Skin of body (tissue), 2 donors: ENCODE data around the gene SLC17A6. TPM values are rescaled to one million over a fixed set of nuclear protein-coding genes. Genes with fewer than 3 reads are reported as not detected.

Experiments used
- DNase-seq: peaks from one replicate; lab custom pipeline; 2025; lab: John Stamatoyannopoulos, UW
- total RNA-seq: library from RNA; depleted of rRNA; stranded (reverse); fragments of >200 nt; gene quantifications from one replicate; pipeline ENCODE4 v1.2.3, GENCODE V29; 2014

Gene SLC17A6
- 0.10 TPM for total RNA-seq

GRCh38 chr11:22337596-22338485 is at the start of gene SLC17A6:
Gene SLC17A6 (plus strand): TSS chr11:22338381. CDS start chr11:22338534, 153 bp downstream.
- DNase-seq: no peak

DNA sequence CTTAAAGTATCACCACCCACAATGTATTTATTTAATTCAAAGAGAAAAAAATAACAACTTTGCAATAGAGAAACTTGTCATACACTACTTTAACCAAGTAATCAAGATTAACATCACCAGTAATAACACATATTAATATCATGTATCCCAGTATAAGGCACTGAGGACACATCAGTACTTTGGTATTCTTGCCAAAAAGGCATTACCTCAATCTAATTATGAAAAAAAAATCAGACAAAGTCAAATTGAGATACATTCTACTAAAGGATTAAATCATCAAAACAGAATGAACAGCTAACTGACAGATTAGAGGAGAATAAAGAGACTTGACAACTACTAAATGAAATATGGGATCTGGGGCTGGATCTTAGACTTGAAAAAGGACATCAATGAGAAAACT is 35.8 kb upstream of the SLC17A6 start:
- no peak for DNase-seq

DNA sequence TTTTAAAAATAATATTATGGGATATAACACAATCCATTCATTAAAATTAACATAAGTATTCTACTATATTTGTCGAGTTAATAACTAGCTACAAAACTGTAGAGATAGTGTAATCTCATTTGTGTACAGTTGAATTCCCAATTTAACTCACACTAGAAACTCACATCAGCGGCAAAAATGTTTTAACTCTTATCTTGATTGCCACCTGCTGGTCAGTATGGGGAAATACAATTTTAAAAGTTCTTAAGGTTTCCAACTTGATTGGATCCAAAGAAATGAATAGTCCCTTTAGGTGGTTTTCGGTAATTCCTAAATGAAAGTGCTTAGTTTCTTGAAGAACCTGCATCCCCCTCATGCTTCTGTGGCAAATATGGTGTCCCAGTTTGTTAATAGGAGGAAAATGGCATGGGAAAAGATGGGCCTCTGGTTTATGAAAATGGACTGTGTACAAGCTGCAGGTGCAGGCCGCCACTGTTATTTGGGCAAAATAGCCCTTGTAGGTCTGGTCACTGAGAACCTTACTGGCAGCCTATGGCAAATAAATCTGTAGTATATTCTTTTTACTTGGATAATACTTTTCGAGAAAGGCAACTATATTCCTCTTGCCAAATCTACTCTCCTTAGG is 33.7 kb upstream of the SLC17A6 start:
- no peak for DNase-seq

GRCh38 chr11:22317656-22318055 is 20.5 kb upstream of the SLC17A6 start:
- DNase-seq: no peak

GRCh38 chr11:22331771-22332170 is 6.4 kb upstream of the SLC17A6 start:
- no peak for DNase-seq

- DNase-seq: no peak
Observed at GRCh38 chr11:22336587-22336986, 1.6 kb upstream of the SLC17A6 start.

DNA sequence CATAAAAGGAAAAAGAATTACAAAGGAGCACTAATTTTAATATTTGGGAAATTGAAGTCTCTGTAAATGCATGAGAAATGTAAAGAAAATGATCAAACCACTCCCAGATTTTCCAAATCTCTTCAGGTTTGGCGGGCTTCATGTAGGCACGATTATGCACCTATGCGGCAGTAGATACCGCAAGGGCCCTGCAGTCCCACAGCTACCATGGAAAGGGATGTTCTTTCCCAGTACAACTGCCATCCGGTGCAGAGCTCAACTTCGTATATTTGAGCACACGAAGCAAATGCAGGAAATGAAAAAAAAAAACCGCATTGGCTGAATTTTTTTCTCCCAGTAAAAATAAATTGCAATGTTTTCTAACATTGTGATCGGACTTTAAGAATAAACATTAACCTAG is 1.4 kb downstream of the SLC17A6 start:
- DNase-seq: no peak

- DNase-seq: no peak
Observed at GRCh38 chr11:22340235-22340634, 2.1 kb downstream of the SLC17A6 start.

DNA sequence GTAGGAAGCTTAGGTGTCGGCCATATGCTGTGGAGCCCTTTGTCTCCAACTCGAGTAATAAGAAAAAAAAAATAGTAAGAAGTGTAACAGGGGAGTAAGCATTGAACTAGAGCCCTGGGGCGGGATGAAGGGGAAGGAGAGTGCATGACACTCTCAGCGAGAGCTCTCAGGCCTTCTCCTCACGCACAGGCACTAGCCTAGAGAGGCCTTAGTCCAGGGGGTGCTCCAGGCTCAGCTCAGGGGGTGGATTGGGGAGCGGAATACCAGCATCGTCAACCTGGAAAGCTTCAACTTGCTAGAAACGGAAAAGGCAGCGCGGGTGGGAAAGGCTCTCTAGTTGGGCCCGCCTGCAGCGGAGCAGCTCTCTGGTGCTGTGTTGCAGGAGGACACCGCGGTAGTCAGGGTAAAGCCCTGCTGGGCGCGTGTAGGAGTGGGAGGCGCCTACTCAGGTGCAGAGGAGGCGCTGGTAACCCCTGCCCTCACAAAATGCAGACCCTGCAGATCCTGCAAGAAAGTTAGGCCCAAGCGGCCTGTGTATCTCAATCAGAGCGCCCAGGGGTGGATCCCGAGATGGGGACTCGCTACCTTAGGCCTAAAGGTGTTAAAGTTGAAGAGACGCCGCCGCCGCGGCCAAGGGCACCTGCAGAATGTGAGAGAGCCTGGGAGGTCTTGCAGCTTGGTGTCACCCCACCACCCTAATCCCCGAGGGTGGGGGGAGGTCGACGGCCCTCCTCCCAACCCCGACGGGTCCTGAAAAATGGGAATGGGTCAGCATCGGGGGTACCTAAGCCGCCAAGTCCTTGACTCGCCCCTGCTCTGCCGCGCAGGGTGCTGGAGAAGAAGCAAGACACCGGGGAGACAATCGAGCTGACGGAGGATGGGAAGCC is 2.8 kb downstream of the SLC17A6 start:
- DNase-seq: no peak

- no peak for DNase-seq
Observed at GRCh38 chr11:22341588-22341931, 3.4 kb downstream of the SLC17A6 start.

GRCh38 chr11:22342211-22343031 is 4.2 kb downstream of the SLC17A6 start:
- no peak for DNase-seq

GRCh38 chr11:22343032-22343324 is 4.8 kb downstream of the SLC17A6 start:
- no peak for DNase-seq

- no peak for DNase-seq
Observed at GRCh38 chr11:22343371-22344032, 5.3 kb downstream of the SLC17A6 start.

DNA sequence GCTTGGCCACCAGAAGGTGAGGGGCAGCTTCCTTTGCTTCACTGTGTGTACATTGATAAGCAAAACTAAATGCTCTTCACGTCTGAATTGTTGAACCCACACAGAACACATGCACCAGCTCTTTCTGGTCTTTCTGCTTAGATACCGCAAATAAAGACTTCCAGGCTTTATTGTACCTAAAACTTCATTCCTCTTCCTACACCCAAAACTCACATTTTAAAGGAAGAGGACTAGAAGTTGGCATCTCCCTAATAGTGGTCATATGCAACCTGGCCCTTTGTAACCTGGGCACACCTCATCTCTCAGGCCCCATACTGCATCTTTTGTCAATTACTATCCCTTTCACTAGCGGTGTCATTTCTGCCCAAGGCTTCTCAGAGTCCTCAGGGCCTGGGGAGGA is 5.9 kb downstream of the SLC17A6 start:
- DNase-seq: no peak

DNA sequence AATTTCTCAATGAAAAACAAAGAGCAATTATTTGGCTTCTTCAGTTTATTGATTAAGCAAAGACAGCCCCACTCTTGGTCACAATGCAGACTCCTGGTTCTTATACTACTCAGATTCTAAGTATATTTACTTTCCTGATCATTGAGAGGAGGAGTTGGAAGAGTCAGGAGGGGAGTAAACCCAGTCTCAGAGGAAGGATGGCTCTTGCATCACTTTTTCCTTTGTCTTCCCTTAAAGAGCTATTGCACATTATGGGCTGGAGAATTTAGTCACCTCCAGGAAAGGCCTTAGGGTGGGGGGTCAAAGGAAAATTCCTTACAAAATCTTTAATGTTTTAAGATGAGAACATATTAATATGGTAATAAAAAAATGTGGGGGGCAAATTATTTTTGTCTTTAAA is 8.1 kb downstream of the SLC17A6 start:
- DNase-seq: no peak

- DNase-seq: no peak
Observed at GRCh38 chr11:22347857-22348487, 9.8 kb downstream of the SLC17A6 start.

DNA sequence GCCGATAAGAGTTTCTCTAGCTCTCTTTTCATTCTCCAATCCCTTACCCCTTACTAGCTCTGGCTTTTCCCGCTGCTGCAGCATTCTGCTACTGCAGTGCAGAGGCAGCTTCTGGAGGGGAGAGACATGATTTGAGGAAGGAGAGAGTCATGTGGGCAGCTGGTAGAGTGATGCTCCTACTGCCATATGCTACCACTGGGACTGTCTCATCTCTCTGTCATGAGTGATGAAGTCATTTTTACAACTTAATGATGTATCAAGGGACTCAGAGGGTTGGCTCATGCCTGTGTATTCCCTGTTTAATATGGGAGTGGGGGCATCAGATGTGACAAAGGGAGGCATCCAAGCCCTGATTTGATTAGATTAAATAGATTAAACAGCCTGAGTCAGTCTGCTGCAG is 11.3 kb downstream of the SLC17A6 start:
- no peak for DNase-seq

DNA sequence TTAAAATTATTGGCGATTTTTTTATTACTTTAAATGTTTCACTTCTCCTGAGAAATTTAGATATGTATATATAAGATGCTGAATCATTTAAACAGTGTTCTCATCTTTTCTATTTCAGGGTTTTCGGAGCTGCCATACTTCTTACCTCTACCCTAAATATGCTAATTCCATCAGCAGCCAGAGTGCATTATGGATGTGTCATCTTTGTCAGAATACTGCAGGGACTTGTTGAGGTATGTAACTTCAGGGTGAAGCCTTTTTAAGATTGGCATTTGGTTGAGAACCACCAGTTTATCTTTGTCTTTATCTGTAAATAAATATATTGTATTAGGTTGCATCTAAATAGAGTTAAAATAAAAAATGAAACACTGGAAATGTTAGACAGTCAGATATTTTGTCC is 21.1 kb downstream of the SLC17A6 start:
- no peak for DNase-seq

- DNase-seq: no peak
Observed at GRCh38 chr11:22371160-22371559, 33.0 kb downstream of the SLC17A6 start.

DNA sequence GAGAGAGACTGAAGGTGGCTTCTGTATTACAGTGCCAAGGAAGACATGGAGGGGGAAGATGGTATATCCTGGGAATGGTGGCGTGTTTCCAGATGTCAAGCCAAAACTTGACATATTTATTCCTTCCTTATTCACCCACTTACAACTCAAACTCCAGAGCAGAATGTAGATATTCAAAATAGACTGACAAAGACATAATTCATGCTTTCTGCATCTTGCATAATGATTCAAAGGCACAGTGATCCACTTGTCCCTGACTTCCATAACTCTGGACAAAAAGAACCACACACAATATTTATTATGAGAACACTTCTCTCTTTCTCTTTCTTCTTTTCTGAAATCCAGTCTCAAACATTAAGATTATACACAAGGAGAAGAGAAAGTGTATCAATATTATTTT is 48.9 kb downstream of the SLC17A6 start:
- no peak for DNase-seq
